HCT116 (cell line): ENCODE results near the gene GPC5.

Source experiments
- CBX3 ChIP-seq: IDR thresholded peaks from 2 replicates; pipeline ENCODE4 v1.6.1; 2012; ENCODE audit warnings: low read depth
- EGR1 ChIP-seq: IDR thresholded peaks from 2 replicates; pipeline ENCODE4 v1.6.1; 2012; ENCODE audit warnings: low read depth
- EZH2phosphoT487 ChIP-seq: fragments of 200-600 bp; IDR thresholded peaks from 2 replicates; pipeline ENCODE4 v1.6.1; 2018; ENCODE audit warnings: antibody characterized with exemption, borderline replicate concordance
- POLR2A ChIP-seq: IDR thresholded peaks from 2 replicates; pipeline ENCODE4 v1.7.0; 2011; ENCODE audit warnings: borderline replicate concordance; ENCODE audit not compliant: insufficient read depth, insufficient read length; ENCODE audit errors: extremely low read depth
- POLR2AphosphoS5 ChIP-seq: IDR thresholded peaks from 2 replicates; pipeline ENCODE4 v1.6.1; 2011; ENCODE audit warnings: mild to moderate bottlenecking, low read depth, low read length, moderate library complexity
- SIN3A ChIP-seq: IDR thresholded peaks from 2 replicates; pipeline ENCODE4 v1.6.1; 2012; ENCODE audit warnings: low read depth
- SP1 ChIP-seq: IDR thresholded peaks from 2 replicates; pipeline ENCODE4 v1.6.1; 2012; ENCODE audit warnings: low read depth
- ZNF274 ChIP-seq: fragments of 200-500 bp; sonication (Bioruptor generic); IDR thresholded peaks from 2 replicates; pipeline ENCODE4 v1.6.1; 2014; ENCODE audit warnings: mild to moderate bottlenecking, low read depth, low read length, inconsistent platforms
- TF ChIP-seq, protein P1 (sequence below), 3 experiments: fragments of 200-600 bp in 1 of 3; sonication (generic) in 1 of 3; IDR thresholded peaks in 2 of 3; conservative IDR thresholded peaks in 1 of 3; 2 replicates each; pipeline ENCODE4 v1.5.1; 2012 to 2017; ENCODE audit warnings: low read depth in 2 of 3, low read length in 2 of 3, antibody characterized with exemption in 1 of 3, borderline replicate concordance in 1 of 3, control low read depth in 1 of 3, mild to moderate bottlenecking in 1 of 3, mixed read lengths in 1 of 3, mixed run types in 1 of 3, moderate library complexity in 1 of 3; ENCODE audit not compliant: insufficient read depth in 1 of 3
- TF ChIP-seq, protein P2 (sequence below): IDR thresholded peaks from 2 replicates; pipeline ENCODE4 v1.6.1; 2012; ENCODE audit warnings: low read depth

GRCh38 chr13:91362908-91363307, 35.5 kb upstream of the GPC5 start:
- TF ChIP-seq, protein P1, sequence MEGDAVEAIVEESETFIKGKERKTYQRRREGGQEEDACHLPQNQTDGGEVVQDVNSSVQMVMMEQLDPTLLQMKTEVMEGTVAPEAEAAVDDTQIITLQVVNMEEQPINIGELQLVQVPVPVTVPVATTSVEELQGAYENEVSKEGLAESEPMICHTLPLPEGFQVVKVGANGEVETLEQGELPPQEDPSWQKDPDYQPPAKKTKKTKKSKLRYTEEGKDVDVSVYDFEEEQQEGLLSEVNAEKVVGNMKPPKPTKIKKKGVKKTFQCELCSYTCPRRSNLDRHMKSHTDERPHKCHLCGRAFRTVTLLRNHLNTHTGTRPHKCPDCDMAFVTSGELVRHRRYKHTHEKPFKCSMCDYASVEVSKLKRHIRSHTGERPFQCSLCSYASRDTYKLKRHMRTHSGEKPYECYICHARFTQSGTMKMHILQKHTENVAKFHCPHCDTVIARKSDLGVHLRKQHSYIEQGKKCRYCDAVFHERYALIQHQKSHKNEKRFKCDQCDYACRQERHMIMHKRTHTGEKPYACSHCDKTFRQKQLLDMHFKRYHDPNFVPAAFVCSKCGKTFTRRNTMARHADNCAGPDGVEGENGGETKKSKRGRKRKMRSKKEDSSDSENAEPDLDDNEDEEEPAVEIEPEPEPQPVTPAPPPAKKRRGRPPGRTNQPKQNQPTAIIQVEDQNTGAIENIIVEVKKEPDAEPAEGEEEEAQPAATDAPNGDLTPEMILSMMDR (IDR thresholded peaks at IDR 0.05 in 2 of 3, conservative IDR thresholded peaks at IDR 0.05 in 1 of 3; ENCODE audit: borderline replicate concordance in 1 of 3, insufficient read depth in 1 of 3, low read depth in 2 of 3, low read length in 2 of 3): no peak
- no peak for TF ChIP-seq POLR2AphosphoS5
- TF ChIP-seq POLR2A: no peak
- TF ChIP-seq, protein P2, sequence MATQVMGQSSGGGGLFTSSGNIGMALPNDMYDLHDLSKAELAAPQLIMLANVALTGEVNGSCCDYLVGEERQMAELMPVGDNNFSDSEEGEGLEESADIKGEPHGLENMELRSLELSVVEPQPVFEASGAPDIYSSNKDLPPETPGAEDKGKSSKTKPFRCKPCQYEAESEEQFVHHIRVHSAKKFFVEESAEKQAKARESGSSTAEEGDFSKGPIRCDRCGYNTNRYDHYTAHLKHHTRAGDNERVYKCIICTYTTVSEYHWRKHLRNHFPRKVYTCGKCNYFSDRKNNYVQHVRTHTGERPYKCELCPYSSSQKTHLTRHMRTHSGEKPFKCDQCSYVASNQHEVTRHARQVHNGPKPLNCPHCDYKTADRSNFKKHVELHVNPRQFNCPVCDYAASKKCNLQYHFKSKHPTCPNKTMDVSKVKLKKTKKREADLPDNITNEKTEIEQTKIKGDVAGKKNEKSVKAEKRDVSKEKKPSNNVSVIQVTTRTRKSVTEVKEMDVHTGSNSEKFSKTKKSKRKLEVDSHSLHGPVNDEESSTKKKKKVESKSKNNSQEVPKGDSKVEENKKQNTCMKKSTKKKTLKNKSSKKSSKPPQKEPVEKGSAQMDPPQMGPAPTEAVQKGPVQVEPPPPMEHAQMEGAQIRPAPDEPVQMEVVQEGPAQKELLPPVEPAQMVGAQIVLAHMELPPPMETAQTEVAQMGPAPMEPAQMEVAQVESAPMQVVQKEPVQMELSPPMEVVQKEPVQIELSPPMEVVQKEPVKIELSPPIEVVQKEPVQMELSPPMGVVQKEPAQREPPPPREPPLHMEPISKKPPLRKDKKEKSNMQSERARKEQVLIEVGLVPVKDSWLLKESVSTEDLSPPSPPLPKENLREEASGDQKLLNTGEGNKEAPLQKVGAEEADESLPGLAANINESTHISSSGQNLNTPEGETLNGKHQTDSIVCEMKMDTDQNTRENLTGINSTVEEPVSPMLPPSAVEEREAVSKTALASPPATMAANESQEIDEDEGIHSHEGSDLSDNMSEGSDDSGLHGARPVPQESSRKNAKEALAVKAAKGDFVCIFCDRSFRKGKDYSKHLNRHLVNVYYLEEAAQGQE: no peak
- TF ChIP-seq EZH2phosphoT487: no peak
- no peak for TF ChIP-seq EGR1
- no peak for TF ChIP-seq ZNF274
- no peak for TF ChIP-seq SIN3A
- TF ChIP-seq CBX3: no peak
- TF ChIP-seq SP1: no peak
